Gastrocnemius medialis (tissue), 4 donors: ENCODE results near the gene UNC119. TPM values are rescaled to one million over a fixed set of nuclear protein-coding genes. Genes with fewer than 3 reads are reported as not detected.

Experiments used
- ATAC-seq, 2 donors: fragments of 150-250 bp; one replicate each; pipeline ENCODE4 v1.9.1; 2016
- DNase-seq, 2 donors: peaks; one replicate each; pipeline ENCODE4 v3.0.0-alpha.2; 2019
- H3K27ac ChIP-seq, 4 donors: fragments of 200-600 bp; sonication (generic); 1 replicate in 1 of 4; 2 replicates in 3 of 4; pipeline ENCODE4 v1.5.1; 2016 to 2018; ENCODE audit warnings: mild to moderate bottlenecking in 2 of 4, moderate library complexity in 1 of 4
- H3K27me3 ChIP-seq, 3 donors: fragments of 200-600 bp; sonication (generic) in 2 of 3; 1 replicate in 1 of 3; 2 replicates in 2 of 3; pipeline versions ENCODE4 v1.5.1 to v1.6.0; 2016 to 2019; ENCODE audit warnings: mild to moderate bottlenecking in 1 of 3, moderate library complexity in 1 of 3
- H3K36me3 ChIP-seq, 2 donors: fragments of 200-600 bp; sonication (generic) in 1 of 2; one replicate each; pipeline ENCODE4 v1.5.1; 2017 to 2018
- H3K4me1 ChIP-seq, 2 donors: fragments of 200-600 bp; sonication (generic) in 1 of 2; one replicate each; pipeline ENCODE4 v1.5.1; 2016 to 2017; ENCODE audit warnings: mild to moderate bottlenecking in 2 of 2
- H3K4me3 ChIP-seq, 4 donors: fragments of 200-600 bp; sonication (generic) in 3 of 4; 1 replicate in 1 of 4; 2 replicates in 3 of 4; pipeline ENCODE4 v1.5.1; 2016 to 2019; ENCODE audit warnings: mild to moderate bottlenecking in 2 of 4
- H3K9me3 ChIP-seq, 3 donors: fragments of 200-600 bp; sonication (generic) in 2 of 3; 1 replicate in 1 of 3; 2 replicates in 2 of 3; pipeline ENCODE4 v1.5.1; 2016 to 2019
- CTCF ChIP-seq, 5 experiments: fragments of 450-650 bp in 3 of 5; fragments of 200-600 bp in 2 of 5; sonication (generic) in 2 of 5; IDR thresholded peaks in 4 of 5; conservative IDR thresholded peaks in 1 of 5; 1 replicate in 4 of 5; 2 replicates in 1 of 5; pipeline ENCODE4 v1.5.1; 2016 to 2019; ENCODE audit warnings: antibody characterized with exemption in 5 of 5, mild to moderate bottlenecking in 3 of 5, moderate library complexity in 3 of 5
- POLR2A ChIP-seq, 2 donors: fragments of 450-650 bp; IDR thresholded peaks; one replicate each; pipeline ENCODE4 v1.6.1; 2017; ENCODE audit warnings: antibody characterized with exemption in 2 of 2, mild to moderate bottlenecking in 2 of 2, moderate library complexity in 2 of 2
- in situ Hi-C, 4 donors: fragments of 200-750 bp; cut with MboI; loops; one replicate each; pipeline versions ENCODE4 v1.15.0 to v1.8.0; 2017; ENCODE audit warnings: low sequenced_read_pairs in 4 of 4
- intact Hi-C: fragments of 100-400 bp; cut with DNase I; formaldehyde crosslinking; loops from one replicate; pipeline ENCODE4 v1.15.1; 2023; ENCODE audit warnings: low total_unique reads
- total RNA-seq, 4 donors: library from RNA; depleted of rRNA; stranded (reverse); fragments of >200 nt; gene quantifications; one replicate each; pipeline versions ENCODE4 v1.1.0 to v1.2.3, GENCODE V29; 2016

UNC119 gene
- total RNA-seq, 4 donors from 2014 or later = 3.1 to 10.2 (median 6.3) TPM

DNA sequence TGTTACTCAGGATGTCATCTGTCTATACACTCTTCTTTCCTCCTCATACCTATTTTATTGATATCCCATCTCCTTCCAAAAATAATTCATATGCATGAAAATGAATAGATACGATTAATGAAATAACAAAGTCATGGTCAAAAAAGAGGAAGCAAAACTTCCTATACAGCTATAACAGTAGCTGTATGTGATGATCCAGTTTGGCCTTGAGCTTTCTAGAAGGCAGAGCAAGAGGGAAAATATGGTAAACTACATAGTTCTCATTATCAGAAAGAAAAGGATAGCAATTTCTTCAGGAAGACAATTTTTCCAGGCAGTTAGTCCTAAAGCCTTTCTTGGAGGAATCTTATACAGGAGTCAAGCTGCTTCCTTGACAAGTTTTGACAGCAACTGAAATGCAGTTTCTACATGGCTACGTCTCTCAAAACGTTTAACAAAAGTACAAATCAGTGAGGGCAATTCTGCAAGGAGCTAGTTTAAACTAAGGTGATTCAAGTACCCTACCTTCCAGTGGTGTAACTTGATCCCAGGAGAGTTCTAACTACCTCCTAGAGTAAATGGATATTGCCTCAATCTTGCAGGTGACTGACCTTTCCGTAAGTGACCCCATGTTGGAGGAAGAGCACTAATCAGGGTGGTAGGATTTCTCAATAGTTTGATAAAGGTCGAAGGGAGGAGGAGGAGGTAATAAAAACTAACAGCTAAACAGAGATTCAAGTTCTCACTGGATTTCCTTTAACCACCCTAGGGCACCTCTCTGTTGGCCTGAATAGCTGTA lies 45.4 kb upstream of the UNC119 start:
- no peak overlapping the region for H3K27ac ChIP-seq
- intact Hi-C loops (loop anchor here (2.0 kb wide), 1 partner anchor 45 kb away; the partner anchor contains the start of gene UNC119), in situ Hi-C loops (no loop called here)

GRCh38 chr17:28592260-28592659 lies 39.8 kb upstream of the UNC119 start:
- H3K4me3 ChIP-seq = no peak overlapping the region
- DNase-seq = no peak
- intact Hi-C loops (no loop called here), in situ Hi-C loops (no loop called here)
- no peaks in the 10 kb centered on the region for H3K4me1 ChIP-seq
- H3K36me3 ChIP-seq = no peaks in the 10 kb centered on the region
- ATAC-seq = no peak
- no peak for TF ChIP-seq CTCF (IDR thresholded peaks at IDR 0.05 in 4 of 5, conservative IDR thresholded peaks at IDR 0.05 in 1 of 5)
- no peak for TF ChIP-seq POLR2A (IDR thresholded peaks at IDR 0.05)
- no peaks in the 10 kb centered on the region for H3K9me3 ChIP-seq
- H3K27ac ChIP-seq = no peak overlapping the region
- H3K27me3 ChIP-seq = no peaks in the 10 kb centered on the region

More for the DNA sequence above, 45.4 kb upstream of the UNC119 start:
- DNase-seq = no peak
- no peaks in the 10 kb centered on the region for H3K27me3 ChIP-seq
- H3K4me1 ChIP-seq = peaks cover 5% of the 10 kb centered on the region in 2 donors
- H3K4me3 ChIP-seq = peak overlapping the region in 1 of 4 donors; percentile 65
- TF ChIP-seq POLR2A (IDR thresholded peaks at IDR 0.05) (no peak), CTCF (IDR thresholded peaks at IDR 0.05 in 4 of 5, conservative IDR thresholded peaks at IDR 0.05 in 1 of 5) (no peak)
- no peaks in the 10 kb centered on the region for H3K36me3 ChIP-seq
- ATAC-seq = no peak
- no peaks in the 10 kb centered on the region for H3K9me3 ChIP-seq

GRCh38 chr17:28585851-28586250 lies 33.4 kb upstream of the UNC119 start:
- no peaks in the 10 kb centered on the region for H3K4me1 ChIP-seq
- no peaks in the 10 kb centered on the region for H3K27me3 ChIP-seq
- H3K4me3 ChIP-seq = no peak overlapping the region
- no peaks in the 10 kb centered on the region for H3K36me3 ChIP-seq
- DNase-seq (no peak), ATAC-seq (no peak)
- in situ Hi-C loops (no loop called here), intact Hi-C loops (no loop called here)
- H3K9me3 ChIP-seq = no peaks in the 10 kb centered on the region
- H3K27ac ChIP-seq = no peak overlapping the region
- no peak for TF ChIP-seq CTCF (IDR thresholded peaks at IDR 0.05 in 4 of 5, conservative IDR thresholded peaks at IDR 0.05 in 1 of 5)
- no peak for TF ChIP-seq POLR2A (IDR thresholded peaks at IDR 0.05)

DNA sequence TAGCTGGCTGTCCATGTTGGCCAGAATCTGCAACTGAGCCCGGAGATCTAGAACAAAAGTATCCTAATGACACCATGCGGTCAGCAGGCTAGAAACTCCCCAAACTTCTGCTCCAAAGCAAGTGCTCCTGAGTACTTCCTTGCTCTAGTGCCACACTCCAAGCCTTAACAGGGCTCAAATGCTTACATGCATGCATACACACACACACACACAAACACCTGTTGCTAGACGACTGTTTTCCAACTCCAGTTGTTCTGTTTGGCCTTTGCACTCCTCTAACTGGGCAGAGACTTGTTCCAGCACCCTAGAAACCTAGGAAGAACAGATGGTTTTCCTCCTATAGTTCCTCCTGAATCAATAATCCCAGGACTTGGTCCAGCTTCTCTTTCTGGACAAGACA lies 32.0 kb upstream of the UNC119 start:
- Histone ChIP-seq H3K27ac (no peak overlapping the region), H3K9me3 (no peaks in the 10 kb centered on the region), H3K36me3 (no peaks in the 10 kb centered on the region), H3K4me3 (no peak overlapping the region), H3K27me3 (no peaks in the 10 kb centered on the region), H3K4me1 (no peaks in the 10 kb centered on the region)
- intact Hi-C loops = no loop called here
- DNase-seq (no peak), ATAC-seq (no peak)
- in situ Hi-C loops = no loop called here
- TF ChIP-seq POLR2A (IDR thresholded peaks at IDR 0.05) = no peak
- no peak for TF ChIP-seq CTCF (IDR thresholded peaks at IDR 0.05 in 4 of 5, conservative IDR thresholded peaks at IDR 0.05 in 1 of 5)
